Inflammatory macrophage treated with lipopolysaccharide for 4 hours (primary cell): Measurements from ENCODE around the gene SLC25A25.

Source experiments
- DNase-seq: peaks from one replicate; pipeline ENCODE4 v3.0.0-alpha.2; 2020

SLC25A25 gene

GRCh38 chr9:128073253-128073886 lies 5.3 kb downstream of the SLC25A25 start:
- DNase-seq = no peak

- DNase-seq = no peak
Observed at GRCh38 chr9:128077847-128078503, 9.9 kb downstream of the SLC25A25 start.

- peak; percentile 87 for DNase-seq
Observed at GRCh38 chr9:128078504-128079434, 10.7 kb downstream of the SLC25A25 start.

- DNase-seq = no peak
Observed at GRCh38 chr9:128080206-128080605, 12.2 kb downstream of the SLC25A25 start.

GRCh38 chr9:128081056-128081455 lies 13.0 kb downstream of the SLC25A25 start:
- DNase-seq = no peak

GRCh38 chr9:128082151-128082550 lies 14.1 kb downstream of the SLC25A25 start:
- peak; percentile 51 for DNase-seq

GRCh38 chr9:128084746-128085145 lies 16.7 kb downstream of the SLC25A25 start:
- DNase-seq = no peak

- no peak for DNase-seq
Observed at GRCh38 chr9:128085943-128086342, 17.9 kb downstream of the SLC25A25 start.

- DNase-seq = no peak
Observed at GRCh38 chr9:128087262-128087661, 19.2 kb downstream of the SLC25A25 start.

- no peak for DNase-seq
Observed at GRCh38 chr9:128088253-128088945, 20.4 kb downstream of the SLC25A25 start.

GRCh38 chr9:128089299-128089698 lies 21.3 kb downstream of the SLC25A25 start:
- no peak for DNase-seq

- no peak for DNase-seq
Observed at GRCh38 chr9:128091144-128091543, 23.1 kb downstream of the SLC25A25 start.

- DNase-seq = no peak
Observed at GRCh38 chr9:128091571-128091970, 23.5 kb downstream of the SLC25A25 start.

GRCh38 chr9:128092199-128092977 lies 24.4 kb downstream of the SLC25A25 start:
- no peak for DNase-seq

GRCh38 chr9:128093011-128093410 lies 25.0 kb downstream of the SLC25A25 start:
- no peak for DNase-seq

GRCh38 chr9:128094166-128094949 lies 26.3 kb downstream of the SLC25A25 start:
- peak; percentile 97 for DNase-seq

GRCh38 chr9:128094950-128095544 lies 27.0 kb downstream of the SLC25A25 start:
- no peak for DNase-seq

- DNase-seq = peak; percentile 69
Observed at GRCh38 chr9:128096616-128097536, 28.8 kb downstream of the SLC25A25 start.

- DNase-seq = peak; percentile 38
Observed at GRCh38 chr9:128097543-128098296, 29.7 kb downstream of the SLC25A25 start.
